HG02884 (cell line): ENCODE results near the gene GUCA1A.

ENCODE experiments used
- ATAC-seq: cut with Tn5 transposase; IDR thresholded peaks from one replicate; pipeline ENCODE4 v1.9.1; 2021; ENCODE audit warnings: mild to moderate bottlenecking, moderate library complexity; ENCODE audit not compliant: unreplicated experiment

GUCA1A gene

GRCh38 chr6:42173101-42173500 lies at the start of gene GUCA1A:
TSS of gene GUCA1A (plus strand) at chr6:42173364. CDS start at chr6:42173614, 250 bp downstream.
- ATAC-seq = no peak

DNA sequence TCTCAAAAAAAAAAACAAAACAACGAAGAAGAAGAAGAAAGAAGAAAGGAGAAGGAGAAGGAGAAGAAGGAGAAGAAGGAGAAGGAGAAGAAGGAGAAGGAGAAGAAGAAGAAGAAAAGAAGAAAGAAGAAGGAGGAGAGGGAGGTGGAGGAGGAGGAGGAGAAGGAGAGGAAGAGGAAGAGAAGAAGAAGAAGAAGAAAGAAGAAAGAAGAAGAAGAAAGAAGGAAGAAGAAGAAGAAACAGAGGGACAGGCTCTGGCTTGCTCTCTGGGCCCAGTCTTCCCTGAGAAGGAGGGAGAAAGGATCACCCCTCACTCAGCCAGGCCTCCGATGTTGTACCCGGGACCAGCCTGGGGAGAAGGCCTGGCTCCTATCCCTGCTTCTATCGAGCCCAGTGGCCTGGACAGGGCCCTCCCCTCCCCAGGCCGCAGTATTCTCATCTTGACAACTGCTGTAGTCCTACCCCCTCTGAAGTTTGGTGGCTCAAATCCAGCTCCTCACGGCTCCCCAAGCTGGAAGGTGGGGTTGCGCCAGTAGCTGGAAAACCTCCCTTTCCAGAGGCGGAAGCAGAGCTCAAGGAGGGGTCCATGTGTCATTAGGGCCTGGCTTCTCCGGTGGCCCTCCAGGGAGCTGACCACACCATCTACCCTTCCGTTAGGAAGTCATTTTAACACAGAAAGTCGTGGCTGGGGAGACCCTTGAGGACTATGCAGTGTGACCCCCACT lies 49.6 kb upstream of the GUCA1A start:
- ATAC-seq = no peak

DNA sequence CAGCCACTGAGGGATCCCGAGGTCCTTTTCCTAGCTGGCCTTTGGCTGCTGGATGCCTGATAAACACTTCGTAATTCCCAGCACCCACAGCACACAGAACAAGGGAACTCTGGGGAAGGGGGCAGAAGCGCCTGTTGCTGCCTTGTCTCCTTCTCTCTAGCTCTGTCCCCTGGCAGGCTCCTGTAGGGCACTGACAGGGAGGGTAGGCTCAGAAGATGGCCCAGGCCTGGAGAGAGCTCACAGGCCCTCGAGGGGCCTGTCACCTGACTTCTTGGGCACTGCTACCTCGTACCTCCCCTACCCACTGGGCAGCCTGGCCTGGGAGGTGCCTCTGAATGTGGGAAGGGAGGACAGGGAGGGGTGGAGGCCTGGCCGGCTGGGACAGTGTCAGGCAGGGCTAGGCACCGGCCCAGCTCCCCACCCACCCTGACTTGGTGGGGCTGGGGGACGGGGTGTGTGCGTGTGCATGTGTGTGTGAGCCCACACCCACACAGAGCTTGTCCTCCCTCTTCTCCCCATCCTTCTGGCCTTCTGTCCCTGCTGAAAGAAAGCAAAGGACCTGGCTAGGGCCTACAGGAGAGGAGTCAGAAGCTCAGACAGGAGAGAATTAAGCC lies 48.8 kb upstream of the GUCA1A start:
- ATAC-seq = no peak

DNA sequence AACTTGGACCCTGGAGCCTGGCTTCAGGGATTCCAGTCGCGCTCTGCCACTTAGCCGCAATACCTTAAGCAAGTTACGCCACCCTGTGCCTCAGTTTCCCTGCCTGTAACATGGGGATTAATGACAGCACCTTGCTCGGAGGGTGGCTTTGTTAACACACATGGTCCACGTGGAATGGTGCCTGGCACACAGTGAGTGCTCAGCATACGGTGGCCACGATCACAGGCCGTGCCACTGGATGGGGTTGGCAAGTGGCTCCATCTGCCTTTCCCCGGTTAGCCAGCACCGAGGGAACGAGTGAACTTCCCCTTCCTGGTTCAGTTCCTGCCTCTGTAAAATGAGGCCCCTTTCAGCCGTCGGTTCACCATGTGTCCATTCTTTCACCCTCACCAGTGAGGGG lies 47.9 kb upstream of the GUCA1A start:
- ATAC-seq = no peak

DNA sequence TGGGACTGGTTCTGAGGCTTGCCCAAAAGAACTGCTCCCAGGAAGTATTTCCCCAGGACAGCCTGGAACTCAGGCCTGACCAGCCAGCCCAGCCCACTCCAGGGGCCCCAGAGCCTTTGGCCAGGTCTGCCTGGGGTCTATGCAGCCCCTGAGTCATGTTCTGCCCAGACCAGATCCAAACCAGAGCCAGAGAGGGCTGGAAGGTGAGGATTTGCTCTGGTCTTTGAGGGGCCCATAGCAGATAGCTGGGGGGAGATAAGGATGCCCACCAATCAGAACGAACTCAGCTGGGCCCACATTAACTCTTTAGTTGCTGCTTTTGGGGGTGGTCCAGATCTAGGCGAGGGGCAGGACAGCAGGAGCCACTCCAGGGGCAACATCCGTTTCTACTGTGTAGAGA lies 47.5 kb upstream of the GUCA1A start:
- ATAC-seq = no peak

GRCh38 chr6:42128460-42129359 lies 44.5 kb upstream of the GUCA1A start:
- ATAC-seq = no peak

- no peak for ATAC-seq
Observed at GRCh38 chr6:42129360-42129676, 43.8 kb upstream of the GUCA1A start.

DNA sequence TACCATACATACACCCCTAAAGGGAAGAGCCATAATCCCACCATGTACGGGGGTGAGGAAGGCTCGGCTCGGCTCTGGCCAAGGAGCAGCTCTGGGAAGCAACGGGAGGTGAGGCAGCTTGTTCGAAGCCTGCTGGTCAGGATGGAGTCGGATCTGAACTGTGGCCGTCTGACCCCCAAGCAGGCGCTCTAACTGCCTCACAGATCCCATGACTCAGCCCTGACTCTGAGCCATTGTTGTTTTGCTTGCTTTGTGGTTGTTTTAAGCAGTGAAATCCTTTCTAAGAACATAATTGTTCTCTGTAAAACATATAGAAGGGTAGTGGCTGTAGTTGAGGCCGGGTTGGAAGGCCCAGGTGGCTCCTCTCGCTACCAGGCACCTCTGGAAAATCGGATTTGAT lies 41.6 kb upstream of the GUCA1A start:
- no peak for ATAC-seq

- ATAC-seq = no peak
Observed at GRCh38 chr6:42133926-42134325, 39.2 kb upstream of the GUCA1A start.

DNA sequence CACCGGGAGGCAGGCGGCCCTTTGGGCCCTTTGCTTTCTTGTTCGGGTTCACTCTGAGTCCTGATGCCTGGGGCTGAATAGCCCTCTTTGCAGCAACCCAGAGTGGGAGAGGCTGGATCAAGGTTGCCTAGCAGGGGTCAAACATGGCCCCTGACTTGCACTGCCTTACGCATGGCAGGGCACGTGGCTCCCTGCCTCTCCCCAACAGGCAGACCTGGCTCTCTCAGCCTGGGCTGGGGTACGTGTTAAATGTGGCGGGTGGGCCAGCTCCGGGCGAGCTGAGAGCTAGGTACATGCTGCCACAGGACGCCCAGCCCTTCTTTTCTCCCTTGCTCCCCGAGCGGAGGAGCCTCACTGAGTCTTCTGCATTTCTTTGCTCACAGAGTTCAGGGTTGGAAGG lies 38.0 kb upstream of the GUCA1A start:
- ATAC-seq = no peak

GRCh38 chr6:42135722-42136121 lies 37.4 kb upstream of the GUCA1A start:
- ATAC-seq = no peak

DNA sequence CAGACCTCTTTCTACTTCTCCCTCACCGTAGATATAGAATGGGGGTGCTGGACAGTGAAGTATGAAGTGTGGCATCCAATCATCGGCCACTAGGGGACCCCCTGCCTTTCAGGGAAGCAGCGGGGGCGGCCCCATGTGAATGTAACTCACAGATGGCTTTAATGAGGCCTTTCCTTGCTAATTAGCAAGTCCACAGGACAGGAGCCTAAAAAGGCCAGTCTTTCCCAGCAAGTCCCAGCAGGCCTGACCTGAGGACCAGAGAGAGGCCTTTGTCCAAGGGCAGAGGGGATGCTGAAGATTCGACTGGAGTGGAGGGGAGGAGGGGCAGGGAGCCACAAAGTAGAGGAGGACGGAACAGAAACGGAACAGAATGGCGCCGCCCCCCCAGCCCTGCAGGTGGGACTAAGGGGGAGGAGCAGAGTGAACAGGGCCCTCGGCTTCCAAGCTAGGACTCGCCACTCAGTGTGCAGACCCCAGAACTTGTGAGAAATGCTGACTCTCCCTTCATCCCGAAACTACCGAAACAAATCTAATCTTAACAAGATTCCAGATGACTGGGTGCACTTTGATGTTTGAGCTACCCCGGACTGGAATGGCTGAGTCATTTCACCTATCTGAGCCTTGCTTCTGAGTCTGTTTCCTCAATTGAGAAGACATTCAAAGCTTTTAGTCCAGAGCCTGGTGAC lies 36.5 kb upstream of the GUCA1A start:
- no peak for ATAC-seq

- ATAC-seq = no peak
Observed at GRCh38 chr6:42137194-42137753, 35.9 kb upstream of the GUCA1A start.

GRCh38 chr6:42138190-42138589 lies 35.0 kb upstream of the GUCA1A start:
- ATAC-seq = no peak

- ATAC-seq = no peak
Observed at GRCh38 chr6:42138630-42139619, 34.2 kb upstream of the GUCA1A start.

DNA sequence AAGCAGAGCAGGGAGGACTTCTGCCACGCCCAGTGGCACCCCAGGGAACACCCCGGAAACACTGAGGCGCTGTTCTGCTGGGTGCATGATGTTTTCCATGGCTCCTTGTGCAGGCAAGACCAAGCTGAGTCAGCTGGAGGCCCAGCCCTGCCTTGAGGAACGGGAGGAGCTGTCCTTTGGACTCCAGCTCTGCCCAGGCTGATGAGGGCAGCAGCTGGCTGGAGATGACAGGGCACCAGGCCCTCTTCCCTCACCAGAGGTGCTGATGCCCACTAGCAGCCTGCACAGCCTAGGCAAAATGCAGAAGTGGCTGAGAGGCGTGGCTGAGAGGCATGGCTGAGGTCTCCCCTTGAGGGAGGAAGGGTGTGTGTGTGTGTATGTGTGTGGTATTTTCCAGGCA lies 33.1 kb upstream of the GUCA1A start:
- ATAC-seq = no peak

DNA sequence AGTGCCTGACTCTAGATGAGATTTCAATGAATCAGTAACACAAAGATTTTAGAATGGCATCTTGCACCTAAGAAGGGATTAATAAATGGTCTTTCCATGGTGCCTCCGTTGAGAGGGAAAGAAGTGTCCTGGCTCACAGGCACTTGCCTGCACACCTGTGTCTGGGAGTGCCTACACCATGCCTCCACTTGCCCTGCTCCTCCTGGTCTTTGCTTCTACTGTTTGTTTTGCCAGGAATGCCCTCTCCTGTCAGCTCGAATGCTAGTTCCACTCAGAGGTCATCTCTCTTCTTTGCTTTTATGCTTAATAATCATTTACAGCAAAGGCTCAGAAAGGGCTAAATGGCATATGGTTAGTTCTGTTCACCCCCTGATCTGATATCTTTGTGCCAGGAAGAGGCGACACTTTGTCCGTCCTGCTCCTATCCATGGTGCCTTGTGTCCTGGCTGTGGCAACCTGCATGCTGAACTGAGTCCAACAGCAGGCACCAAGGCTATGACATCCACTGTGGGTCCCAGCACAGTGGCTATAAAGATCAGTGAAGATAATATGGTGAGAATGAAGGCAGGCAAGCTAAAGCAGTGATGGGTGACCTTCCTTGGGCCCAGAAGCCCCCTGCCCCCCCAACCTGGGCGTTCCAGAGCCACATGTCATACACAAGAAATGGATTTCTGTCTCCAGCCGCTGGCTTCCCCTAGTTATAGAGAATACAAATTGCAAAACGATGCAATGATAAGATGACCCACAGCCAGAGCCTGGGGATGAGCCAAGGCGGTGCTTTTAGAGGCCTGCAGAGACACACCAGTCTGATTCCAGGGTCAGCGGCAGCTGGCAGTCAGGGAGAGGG lies 32.2 kb upstream of the GUCA1A start:
- ATAC-seq = no peak

DNA sequence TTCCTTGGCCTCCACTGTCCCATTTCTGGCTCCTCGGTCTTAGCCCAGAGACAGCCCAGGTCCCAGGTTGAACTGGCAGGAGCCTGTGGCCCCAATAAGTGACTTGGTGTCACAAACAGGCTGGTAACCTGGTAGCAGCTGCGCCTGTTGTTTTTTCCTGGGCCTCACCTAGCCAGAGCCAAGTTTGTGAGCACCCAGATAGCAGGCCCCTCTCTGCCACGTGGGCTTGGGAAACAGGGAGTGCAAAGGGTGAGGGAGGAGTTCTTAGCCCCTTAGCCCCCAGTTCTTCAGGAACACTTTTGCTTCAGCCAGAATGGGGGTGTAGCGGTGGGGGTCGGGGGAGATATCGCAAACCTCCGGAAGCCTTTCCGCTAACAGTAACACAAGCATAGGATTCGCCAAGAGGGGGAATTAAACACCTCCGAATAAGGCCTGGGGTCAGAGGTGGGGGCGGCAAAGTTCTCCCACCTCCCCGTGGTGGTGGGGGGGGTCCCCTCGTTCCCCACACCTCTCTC lies 31.5 kb upstream of the GUCA1A start:
- no peak for ATAC-seq
